ENCODE results near the gene PRKAG2.

The PRKAG2 gene

GRCh38 chr7:151849008-151849878 is 27.7 kb downstream of the PRKAG2 start:
- no peak overlapping the region for H3K4me3 ChIP-seq (replicated peaks; ENCODE audit: low read depth, low read length)

GRCh38 chr7:151847681-151848081 is 29.2 kb downstream of the PRKAG2 start:
- DNase-seq (ENCODE audit: extremely low read depth, insufficient read length), result no peak
- Histone ChIP-seq H3K36me3 (ENCODE audit: control insufficient read depth, insufficient read depth, low read length) (no peaks in the 10 kb centered on the region), H3K27me3 (replicated peaks; ENCODE audit: control insufficient read depth, insufficient read depth, low read length) (no peaks in the 10 kb centered on the region), H3K4me3 (replicated peaks; ENCODE audit: low read depth, low read length) (no peak overlapping the region)
- TF ChIP-seq CTCF (IDR thresholded peaks at IDR 0.05; ENCODE audit: insufficient read depth, low read length, poor library complexity, severe bottlenecking), result no peak

More at GRCh38 chr7:151849008-151849878, 27.7 kb downstream of the PRKAG2 start:
- H3K27me3 ChIP-seq (replicated peaks; ENCODE audit: control insufficient read depth, insufficient read depth, low read length), result no peaks in the 10 kb centered on the region
- no peaks in the 10 kb centered on the region for H3K36me3 ChIP-seq (ENCODE audit: control insufficient read depth, insufficient read depth, low read length)
- DNase-seq (ENCODE audit: extremely low read depth, insufficient read length), result no peak
- TF ChIP-seq CTCF (IDR thresholded peaks at IDR 0.05; ENCODE audit: insufficient read depth, low read length, poor library complexity, severe bottlenecking), result no peak

DNA sequence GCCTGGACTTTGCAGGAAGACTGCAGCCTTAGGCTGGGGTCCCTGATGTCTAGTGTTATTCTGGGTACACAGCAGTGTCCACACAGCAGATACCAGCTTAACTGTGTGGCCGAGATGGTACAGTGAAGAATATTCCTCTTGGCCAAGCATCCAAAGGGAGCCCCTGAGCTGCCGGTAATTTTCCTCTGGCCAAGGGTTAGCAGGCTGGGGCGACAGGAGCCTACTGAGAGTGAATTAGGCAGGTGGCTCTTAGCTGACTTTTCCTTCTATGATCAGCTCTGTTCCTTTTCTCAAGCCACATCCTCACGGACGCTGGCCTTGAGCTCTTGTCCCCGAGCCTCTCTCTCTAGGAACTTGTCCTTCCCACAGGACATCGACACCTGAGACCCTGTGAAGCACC is 29.8 kb downstream of the PRKAG2 start:
- no peak overlapping the region for H3K4me3 ChIP-seq (replicated peaks; ENCODE audit: low read depth, low read length)
- no peaks in the 10 kb centered on the region for H3K27me3 ChIP-seq (replicated peaks; ENCODE audit: control insufficient read depth, insufficient read depth, low read length)
- no peak for DNase-seq (ENCODE audit: extremely low read depth, insufficient read length)
- H3K36me3 ChIP-seq (ENCODE audit: control insufficient read depth, insufficient read depth, low read length), result no peaks in the 10 kb centered on the region
- TF ChIP-seq CTCF (IDR thresholded peaks at IDR 0.05; ENCODE audit: insufficient read depth, low read length, poor library complexity, severe bottlenecking), result no peak

DNA sequence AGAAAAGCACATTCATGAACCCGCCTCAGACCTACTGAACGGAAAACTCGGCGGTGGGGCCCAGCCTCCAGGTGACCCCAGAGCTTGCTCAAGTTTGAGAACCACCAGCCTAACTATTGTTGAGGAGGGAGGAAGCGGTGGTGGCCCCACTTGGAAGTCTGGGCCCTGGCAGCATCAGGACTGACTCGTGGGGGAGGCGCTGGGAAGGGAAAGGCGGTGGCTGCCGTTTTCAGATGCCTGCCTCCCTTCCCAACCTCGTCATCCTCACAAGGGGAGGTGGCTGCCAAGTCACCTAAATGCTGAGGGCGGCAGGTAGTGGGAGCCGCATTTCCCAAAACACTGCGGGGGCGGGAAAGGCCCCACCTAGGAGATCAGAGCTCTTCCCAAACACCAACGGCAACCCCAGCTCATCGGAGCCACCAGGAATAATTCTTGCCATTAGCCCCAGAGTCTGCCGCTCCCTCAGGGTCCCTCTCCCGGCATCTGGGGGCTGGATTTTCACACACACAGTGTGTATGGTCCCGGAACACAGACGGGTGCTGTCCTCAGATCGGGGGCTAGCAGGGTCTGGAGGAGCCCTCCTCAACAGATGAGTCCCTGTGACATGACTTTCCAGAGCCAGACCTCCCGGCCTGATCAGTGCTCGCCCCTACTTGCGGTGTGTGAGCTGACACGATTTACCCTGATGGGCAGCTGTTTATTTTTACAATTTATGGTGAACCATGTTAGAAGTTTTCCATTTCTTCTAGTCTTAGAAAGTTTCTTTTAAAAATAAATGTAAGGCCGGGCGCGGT is 31.3 kb downstream of the PRKAG2 start:
- TF ChIP-seq CTCF (IDR thresholded peaks at IDR 0.05; ENCODE audit: insufficient read depth, low read length, poor library complexity, severe bottlenecking), result no peak
- no peak for DNase-seq (ENCODE audit: extremely low read depth, insufficient read length)

GRCh38 chr7:151844825-151845200 is 32.1 kb downstream of the PRKAG2 start:
- Histone ChIP-seq H3K4me3 (replicated peaks; ENCODE audit: low read depth, low read length) (no peak overlapping the region), H3K27me3 (replicated peaks; ENCODE audit: control insufficient read depth, insufficient read depth, low read length) (no peaks in the 10 kb centered on the region), H3K36me3 (ENCODE audit: control insufficient read depth, insufficient read depth, low read length) (no peaks in the 10 kb centered on the region)
- no peak for DNase-seq (ENCODE audit: extremely low read depth, insufficient read length)
- no peak for TF ChIP-seq CTCF (IDR thresholded peaks at IDR 0.05; ENCODE audit: insufficient read depth, low read length, poor library complexity, severe bottlenecking)

More for the DNA sequence above, 31.3 kb downstream of the PRKAG2 start:
- Histone ChIP-seq H3K36me3 (ENCODE audit: control insufficient read depth, insufficient read depth, low read length) (no peaks in the 10 kb centered on the region), H3K27me3 (replicated peaks; ENCODE audit: control insufficient read depth, insufficient read depth, low read length) (no peaks in the 10 kb centered on the region), H3K4me3 (replicated peaks; ENCODE audit: low read depth, low read length) (no peak overlapping the region)
